ENCODE results near the gene ALDH3B1.
"Not testable (repeated sequence)": the region's sequence is repeated elsewhere in the genome, so short reads cannot be mapped to it uniquely, and the experiment has no call there.

Gene ALDH3B1

GRCh38 chr11:67991347-67992121 is 18.6 kb upstream of the ALDH3B1 start:
- in situ Hi-C loops (cut with HindIII; ENCODE audit: low sequenced_read_pairs); DNase-seq (ENCODE audit: low read depth, low spot score); H3K4me3 ChIP-seq (ENCODE audit: low read depth, low read length): not testable (repeated sequence)

- peak; percentile 49 for TF ChIP-seq CTCF (IDR thresholded peaks at IDR 0.05; ENCODE audit: low read depth, low read length)
- H3K4me3 ChIP-seq (ENCODE audit: low read depth, low read length); DNase-seq (ENCODE audit: low read depth, low spot score); in situ Hi-C loops (cut with HindIII; ENCODE audit: low sequenced_read_pairs): not testable (repeated sequence)
Measured at GRCh38 chr11:67993821-67994220, 16.3 kb upstream of the ALDH3B1 start.

GRCh38 chr11:67994387-67994786 is 15.7 kb upstream of the ALDH3B1 start:
- in situ Hi-C loops (cut with HindIII; ENCODE audit: low sequenced_read_pairs); DNase-seq (ENCODE audit: low read depth, low spot score); H3K4me3 ChIP-seq (ENCODE audit: low read depth, low read length): not testable (repeated sequence)

- H3K4me3 ChIP-seq (ENCODE audit: low read depth, low read length); DNase-seq (ENCODE audit: low read depth, low spot score); in situ Hi-C loops (cut with HindIII; ENCODE audit: low sequenced_read_pairs): not testable (repeated sequence)
Measured at GRCh38 chr11:67995129-67995528, 15.0 kb upstream of the ALDH3B1 start.

GRCh38 chr11:67995579-67995978 is 14.5 kb upstream of the ALDH3B1 start:
- H3K4me3 ChIP-seq (ENCODE audit: low read depth, low read length); DNase-seq (ENCODE audit: low read depth, low spot score); in situ Hi-C loops (cut with HindIII; ENCODE audit: low sequenced_read_pairs): not testable (repeated sequence)

GRCh38 chr11:67996051-67996450 is 14.1 kb upstream of the ALDH3B1 start:
- no peak for DNase-seq (ENCODE audit: low read depth, low spot score)
- in situ Hi-C loops (cut with HindIII; ENCODE audit: low sequenced_read_pairs): no loop called here
- no peak overlapping the region for H3K4me3 ChIP-seq (ENCODE audit: low read depth, low read length)
- no peak for TF ChIP-seq CTCF (IDR thresholded peaks at IDR 0.05; ENCODE audit: low read depth, low read length)

GRCh38 chr11:67996622-67997474 is 13.3 kb upstream of the ALDH3B1 start:
- TF ChIP-seq CTCF (IDR thresholded peaks at IDR 0.05; ENCODE audit: low read depth, low read length): no peak
- DNase-seq (ENCODE audit: low read depth, low spot score): no peak

GRCh38 chr11:67997475-67997921 is 12.6 kb upstream of the ALDH3B1 start:
- no peak overlapping the region for H3K4me3 ChIP-seq (ENCODE audit: low read depth, low read length)
- TF ChIP-seq CTCF (IDR thresholded peaks at IDR 0.05; ENCODE audit: low read depth, low read length): no peak
- no peak for DNase-seq (ENCODE audit: low read depth, low spot score)
- in situ Hi-C loops (cut with HindIII; ENCODE audit: low sequenced_read_pairs): no loop called here

More at GRCh38 chr11:67996622-67997474, 13.3 kb upstream of the ALDH3B1 start:
- in situ Hi-C loops (cut with HindIII; ENCODE audit: low sequenced_read_pairs): no loop called here
- no peak overlapping the region for H3K4me3 ChIP-seq (ENCODE audit: low read depth, low read length)
